Hematopoietic multipotent progenitor cell (in vitro differentiated cells): ENCODE results near the gene RNASET2. TPM values are rescaled to one million over a fixed set of nuclear protein-coding genes. Genes with fewer than 3 reads are reported as not detected.

Experiments
- DNase-seq, 3 donors: peaks; one replicate each; pipeline ENCODE4 v3.0.0-alpha.2; 2011 to 2015; ENCODE audit warnings: low read depth in 2 of 3, low spot score in 2 of 3
- total RNA-seq: library from RNA; depleted of rRNA; stranded (reverse); fragments of >200 nt; gene quantifications from one replicate; pipeline ENCODE4 v1.2.3, GENCODE V29; 2012

RNASET2 gene
- total RNA-seq, 1 donor: 27.2 TPM

GRCh38 chr6:166970776-166971175 lies 14.4 kb upstream of the RNASET2 start:
- no peak for DNase-seq

DNA sequence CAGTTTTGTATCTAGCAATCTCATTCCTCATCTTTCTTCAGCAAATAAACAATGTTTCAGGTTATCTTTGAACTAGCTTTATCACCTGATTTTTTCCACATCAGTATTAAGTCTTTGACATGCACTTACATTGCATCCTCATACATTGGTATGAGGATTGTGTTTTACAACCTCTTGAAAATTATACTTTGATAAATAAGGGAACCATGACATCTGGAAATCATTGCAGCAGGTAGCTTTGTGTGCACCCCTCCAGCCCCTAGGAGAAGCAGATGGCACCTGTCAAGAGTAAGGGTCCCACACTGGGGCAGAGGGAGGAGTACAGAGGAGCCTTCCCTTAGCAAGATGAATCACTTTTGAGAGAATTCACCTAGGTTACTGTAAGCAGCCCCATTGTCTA lies 13.7 kb upstream of the RNASET2 start:
- no peak for DNase-seq

DNA sequence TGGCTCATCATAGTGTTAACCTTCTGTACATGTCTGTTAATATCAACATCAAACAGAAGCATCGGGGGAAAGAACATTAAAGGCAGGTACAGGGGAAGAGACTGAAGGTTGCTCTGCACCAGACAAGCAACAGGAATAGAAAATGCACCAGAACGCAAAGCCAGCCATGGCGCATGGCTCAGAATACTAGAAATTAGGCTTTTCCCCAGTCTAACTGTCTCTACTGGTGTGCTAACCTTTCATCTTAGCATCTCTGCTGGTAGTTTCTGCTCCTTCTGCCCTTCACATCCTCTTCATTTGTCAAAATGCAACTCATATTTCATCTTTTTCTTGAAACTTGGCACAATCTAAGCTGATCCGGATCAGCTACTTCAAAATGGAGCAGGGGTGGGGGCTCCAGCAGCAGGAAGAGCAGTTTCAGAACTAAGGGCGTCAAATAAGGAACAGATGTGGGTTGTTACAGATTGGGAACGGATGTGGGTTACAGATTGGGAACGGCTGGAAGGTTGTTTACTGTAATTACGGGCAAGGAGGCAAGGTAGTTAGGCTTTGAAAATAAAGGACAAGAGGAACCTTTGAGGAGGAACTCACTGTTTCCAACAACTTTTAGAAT lies 13.1 kb upstream of the RNASET2 start:
- peak in 1 of 3 donors; percentile 62 for DNase-seq

DNA sequence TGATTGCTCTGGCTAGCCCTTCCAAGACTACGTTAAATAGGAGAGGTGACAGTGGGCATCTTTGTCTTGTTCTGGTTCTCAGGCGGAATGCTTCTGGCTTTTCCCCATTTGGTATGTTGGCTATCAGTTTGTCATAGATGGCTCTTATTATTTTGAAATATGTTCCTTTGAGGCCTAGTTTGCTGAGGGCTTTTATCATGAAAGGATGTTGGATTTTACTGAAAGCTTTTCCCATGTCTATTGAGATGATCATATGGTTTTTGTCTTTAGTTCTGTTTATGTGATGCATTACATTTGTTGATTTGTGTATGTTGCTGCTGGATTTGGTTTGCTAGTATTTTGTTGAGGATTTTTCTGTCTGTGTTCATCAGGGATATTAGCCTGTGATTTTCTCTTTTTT lies 9.9 kb upstream of the RNASET2 start:
- no peak for DNase-seq

DNA sequence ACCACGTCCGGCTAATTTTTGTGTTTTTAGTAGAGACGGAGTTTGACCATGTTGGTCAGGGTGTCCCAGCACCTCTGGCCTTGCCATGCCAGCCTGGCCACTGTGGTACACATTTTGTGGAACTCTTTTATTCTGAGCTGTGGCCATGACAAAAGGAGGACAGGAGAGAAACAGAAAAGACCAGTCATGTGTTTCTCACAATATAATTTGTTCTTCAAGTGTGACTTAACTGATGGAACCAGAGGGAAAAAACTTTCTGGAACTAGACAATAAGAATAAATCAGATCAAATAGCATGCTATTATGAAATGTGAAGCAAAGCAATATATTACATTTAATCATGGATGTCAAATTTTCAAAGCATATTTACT lies 4.2 kb upstream of the RNASET2 start:
- DNase-seq: no peak

- DNase-seq: no peak
Observed at GRCh38 chr6:166959911-166960608, 3.7 kb upstream of the RNASET2 start.

GRCh38 chr6:166958926-166959861 lies 2.8 kb upstream of the RNASET2 start:
- DNase-seq: peak in 2 of 3 donors; percentile 68 to 86

DNA sequence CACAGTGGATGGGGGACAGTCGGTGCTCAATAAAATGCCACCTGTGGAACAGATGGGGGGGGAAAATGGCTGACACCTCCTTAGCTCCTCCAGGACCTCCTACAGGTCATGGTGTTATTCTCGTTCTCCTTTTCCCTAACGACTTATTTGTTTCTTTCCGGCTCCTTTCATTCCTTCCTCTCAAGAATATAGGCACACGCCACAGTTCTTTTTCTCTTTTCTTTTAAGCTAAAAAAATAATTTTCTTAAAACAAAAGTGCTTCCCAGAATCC lies 1.4 kb upstream of the RNASET2 start:
- no peak for DNase-seq

GRCh38 chr6:166957087-166957804 lies 896 bp upstream of the RNASET2 start:
- peak in 1 of 3 donors; percentile 15 for DNase-seq

GRCh38 chr6:166955865-166956443 lies 396 bp downstream of the RNASET2 start:
- no peak for DNase-seq

- DNase-seq: peak in 2 of 3 donors; percentile 71 to 87
Observed at GRCh38 chr6:166955121-166955864, 1.1 kb downstream of the RNASET2 start.

GRCh38 chr6:166954118-166954713 lies 2.1 kb downstream of the RNASET2 start:
- no peak for DNase-seq

- DNase-seq: no peak
Observed at GRCh38 chr6:166952567-166953486, 3.5 kb downstream of the RNASET2 start.

- DNase-seq: no peak
Observed at GRCh38 chr6:166952121-166952520, 4.2 kb downstream of the RNASET2 start.

DNA sequence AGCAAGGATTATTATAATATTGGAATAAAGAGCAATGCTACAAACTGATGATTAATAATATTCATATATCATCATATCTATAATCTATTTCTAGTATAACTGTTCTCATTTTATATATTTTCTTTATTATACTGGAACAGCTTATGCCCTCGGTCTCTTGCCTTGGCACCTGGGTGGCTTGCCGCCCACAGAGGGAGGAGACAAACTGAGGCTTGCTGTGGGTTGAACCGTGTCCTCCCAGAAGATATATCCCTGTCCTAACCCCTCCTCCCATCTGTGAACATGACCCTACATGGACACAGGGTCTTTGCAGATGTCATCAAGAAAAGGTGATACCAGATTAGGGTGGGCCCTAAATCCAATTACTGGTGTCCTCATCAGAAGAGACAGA lies 4.7 kb downstream of the RNASET2 start:
- no peak for DNase-seq

DNA sequence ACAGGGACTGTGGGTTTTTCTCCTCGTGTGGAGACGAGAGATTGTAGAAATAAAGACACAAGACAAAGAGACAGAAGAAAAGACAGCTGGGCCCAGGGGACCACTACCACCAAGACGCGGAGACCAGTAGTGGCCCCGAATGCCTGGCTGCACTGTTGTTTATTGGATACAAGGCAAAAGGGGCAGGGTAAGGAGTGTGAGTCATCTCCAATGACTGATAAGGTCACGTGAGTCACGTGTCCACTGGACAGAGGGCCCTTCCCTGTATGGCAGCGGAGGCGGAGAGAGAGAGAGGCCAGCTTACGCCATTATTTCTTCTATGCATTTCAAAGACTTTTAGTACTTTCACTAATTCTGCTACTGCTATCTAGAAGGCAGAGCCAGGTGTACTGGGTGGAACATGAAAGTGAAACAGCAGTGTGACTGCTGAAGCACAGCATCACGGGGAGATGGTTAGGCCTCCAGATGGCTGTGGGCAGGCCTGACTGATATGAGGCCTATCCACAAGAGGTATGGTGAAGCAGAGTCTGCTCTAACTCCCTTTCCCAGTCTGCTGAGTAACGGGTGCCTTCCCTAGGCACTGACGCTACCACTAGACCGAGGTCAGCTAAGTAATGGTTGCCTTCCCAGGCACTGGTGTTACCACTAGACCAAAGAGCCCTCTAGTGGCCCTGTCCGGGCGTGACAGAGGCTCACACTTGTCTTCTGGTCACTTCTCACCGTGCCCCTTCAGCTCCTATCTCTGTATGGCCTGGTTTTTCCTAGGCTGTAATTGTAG lies 5.3 kb downstream of the RNASET2 start:
- DNase-seq: peak in 2 of 3 donors; percentile 50 to 63

GRCh38 chr6:166950443-166950821 lies 5.9 kb downstream of the RNASET2 start:
- no peak for DNase-seq
